A204.1 (cell line): ENCODE data around the gene HTN3.
"Not testable (repeated sequence)": the region's sequence is repeated elsewhere in the genome, so short reads cannot be mapped to it uniquely, and the experiment has no call there.

Source experiments
- FAIRE-seq: peaks from 2 replicates; lab custom pipeline; 2012; peaks lifted over from hg19 to GRCh38; lab: Jason Lieb, UNC

Gene HTN3

DNA sequence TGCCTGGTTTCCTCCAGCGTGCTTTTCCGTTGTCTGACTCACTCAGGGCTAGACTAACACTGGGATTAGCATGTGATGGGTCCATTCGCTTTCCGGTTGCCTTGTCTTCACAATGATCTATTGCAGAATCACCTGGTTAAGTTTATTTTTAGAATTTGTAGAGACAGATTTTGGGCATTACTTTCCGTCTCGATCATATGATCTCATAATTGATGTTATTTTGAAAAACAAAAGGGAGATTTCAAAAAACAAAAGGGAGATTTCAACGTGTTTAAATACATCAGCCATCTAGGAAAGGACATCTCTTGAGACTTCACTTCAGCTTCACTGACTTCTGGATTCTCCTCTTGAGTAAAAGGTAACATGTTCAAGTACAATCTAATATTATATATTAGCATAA is at the start of gene HTN3:
HTN3 (plus strand) TSS at position 301 of the 400 bp plus-strand sequence. CDS start 2,282 bp downstream, outside the sequence.
- not testable (repeated sequence) for FAIRE-seq

DNA sequence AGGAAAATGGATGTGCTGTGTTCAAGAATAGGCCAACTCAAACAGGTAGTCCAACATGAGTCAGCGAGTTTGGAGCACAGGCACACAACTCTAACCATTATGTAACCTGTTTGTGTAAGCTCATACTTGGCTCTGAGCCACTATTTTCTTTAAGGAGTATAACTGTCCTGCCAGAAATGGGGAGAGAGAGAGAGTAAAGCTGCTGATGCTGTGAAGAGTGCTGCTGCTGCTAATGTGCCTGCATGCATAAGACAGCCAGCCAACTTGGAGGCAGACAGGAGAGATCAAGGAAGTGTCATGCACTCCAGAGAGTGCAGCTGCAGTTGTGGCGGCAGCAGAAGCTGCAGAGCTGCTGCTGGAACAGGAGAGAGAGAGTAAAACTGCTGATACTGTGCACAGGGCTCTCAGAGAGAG is 44.2 kb upstream of the HTN3 start:
- FAIRE-seq = no peak

DNA sequence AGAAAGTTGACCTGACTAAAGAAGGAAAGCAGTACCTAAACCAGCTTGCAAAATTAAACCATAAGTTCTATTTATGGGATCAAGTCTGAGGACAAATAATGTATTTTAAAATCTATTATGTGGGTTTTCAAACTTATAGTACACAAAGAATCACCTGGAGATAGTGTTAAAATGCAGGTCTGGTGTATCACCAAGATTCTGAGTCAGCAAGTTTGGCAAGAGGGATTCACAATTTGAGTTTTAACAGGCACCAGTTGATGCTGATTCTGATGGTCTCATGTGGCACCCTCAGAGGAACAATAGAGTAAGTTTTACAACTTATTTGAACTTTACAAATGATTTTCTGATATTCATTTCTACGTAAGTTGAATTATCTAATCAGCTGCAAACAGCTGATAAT is 41.6 kb upstream of the HTN3 start:
- FAIRE-seq = no peak

- no peak for FAIRE-seq
These were observed 37.2 kb upstream of the HTN3 start for GRCh38 chr4:69991016-69991415.

DNA sequence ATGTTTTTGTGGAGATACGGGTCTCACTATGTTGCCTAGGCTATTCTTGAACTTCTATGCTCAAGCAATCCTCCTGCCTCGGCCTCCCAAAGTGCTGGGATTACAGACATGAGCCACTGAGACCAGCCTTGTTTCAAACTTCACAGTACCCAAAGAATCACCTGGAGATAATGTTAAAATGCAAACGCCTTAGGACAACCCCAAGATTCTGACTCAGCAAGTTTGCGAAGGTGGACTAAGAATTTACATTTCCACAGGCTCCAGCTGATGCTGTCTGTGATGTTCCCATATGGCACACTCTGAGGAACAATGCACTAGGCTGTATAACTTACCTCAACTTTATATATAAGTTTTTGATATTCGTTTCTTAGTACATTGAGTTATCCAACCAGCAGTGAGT is 33.5 kb upstream of the HTN3 start:
- no peak for FAIRE-seq

GRCh38 chr4:69995526-69996016 is 32.7 kb upstream of the HTN3 start, which contains the start of gene STATH:
TSS of gene STATH (plus strand) at chr4:69995966. CDS start at chr4:69998438, 2,472 bp downstream.
- FAIRE-seq = no peak

DNA sequence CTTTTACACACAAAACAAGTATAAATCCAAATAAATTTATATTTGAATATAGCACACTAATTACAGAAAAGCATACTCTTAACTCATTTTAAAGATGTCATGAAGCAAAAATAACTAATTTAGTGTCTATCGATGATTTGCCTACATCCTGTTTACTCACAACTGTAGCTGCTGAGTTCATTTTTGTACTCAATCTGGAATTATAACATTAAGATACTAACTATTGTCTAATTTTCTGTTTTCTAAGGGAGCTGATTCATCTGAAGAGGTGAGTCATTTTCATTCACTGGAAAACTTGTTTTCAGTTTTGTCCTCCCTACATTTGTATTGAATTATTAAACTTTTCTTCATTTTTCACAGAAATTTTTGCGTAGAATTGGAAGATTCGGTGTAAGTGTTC is 28.8 kb upstream of the HTN3 start:
- FAIRE-seq = no peak

DNA sequence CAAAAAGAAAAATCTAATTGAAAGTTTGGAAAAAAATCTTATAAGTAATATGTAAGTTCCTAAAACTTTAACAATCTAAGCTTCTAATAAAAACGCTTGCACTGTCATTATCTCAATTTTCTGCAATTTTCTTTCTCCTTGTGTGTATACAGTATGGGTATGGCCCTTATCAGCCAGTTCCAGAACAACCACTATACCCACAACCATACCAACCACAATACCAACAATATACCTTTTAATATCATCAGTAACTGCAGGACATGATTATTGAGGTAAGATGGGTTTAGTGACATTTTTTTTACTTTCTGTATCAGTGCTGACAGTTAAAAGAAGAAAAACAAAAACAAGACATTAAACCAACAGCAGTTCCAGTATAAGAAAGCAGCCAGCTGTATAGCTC is 27.5 kb upstream of the HTN3 start:
- FAIRE-seq = no peak

GRCh38 chr4:70002507-70002906 is 25.8 kb upstream of the HTN3 start:
- no peak for FAIRE-seq

DNA sequence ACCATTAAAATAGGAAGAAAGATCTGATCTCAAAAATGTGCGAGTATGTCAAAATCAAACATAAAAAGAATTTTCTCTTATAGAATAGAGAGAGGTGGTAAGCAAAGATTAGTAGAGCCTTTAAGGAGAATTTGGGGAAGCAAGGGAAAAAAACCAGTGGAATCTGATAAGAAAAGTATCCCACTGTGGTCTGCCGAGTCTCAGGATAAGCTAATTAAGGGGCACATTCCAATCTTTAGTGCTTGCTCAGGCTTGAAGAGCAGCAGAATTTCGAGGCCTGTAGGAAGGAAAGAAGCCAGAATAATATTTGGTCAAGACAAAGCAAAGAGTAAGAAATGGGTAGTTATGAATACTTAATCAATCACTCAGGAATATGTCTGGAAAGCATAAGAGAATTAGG is 19.5 kb upstream of the HTN3 start:
- FAIRE-seq = no peak

DNA sequence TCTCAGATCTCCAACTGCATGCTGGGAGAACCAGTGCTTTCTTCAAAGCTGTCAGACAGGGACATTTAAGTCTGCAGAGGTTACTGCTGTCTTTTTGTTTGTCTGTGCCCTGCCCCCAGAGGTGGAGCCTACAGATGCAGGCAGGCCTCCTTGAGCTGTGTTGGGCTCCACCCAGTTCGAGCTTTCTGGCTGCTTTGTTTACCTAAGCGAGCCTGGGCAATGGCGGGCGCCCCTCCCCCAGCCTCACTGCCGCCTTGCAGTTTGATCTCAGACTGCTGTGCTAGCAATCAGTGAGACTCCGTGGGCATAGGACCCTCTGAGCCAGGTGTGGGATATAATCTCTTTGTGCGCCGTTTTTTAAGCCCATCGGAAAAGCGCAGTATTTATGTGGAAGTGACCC is 9.3 kb upstream of the HTN3 start:
- not testable (repeated sequence) for FAIRE-seq

GRCh38 chr4:70023218-70023617 is 5.0 kb upstream of the HTN3 start:
- FAIRE-seq = no peak

GRCh38 chr4:70027011-70027410 is 1.2 kb upstream of the HTN3 start:
- FAIRE-seq = no peak

GRCh38 chr4:70037559-70037958 is 9.3 kb downstream of the HTN3 start:
- FAIRE-seq = not testable (repeated sequence)

DNA sequence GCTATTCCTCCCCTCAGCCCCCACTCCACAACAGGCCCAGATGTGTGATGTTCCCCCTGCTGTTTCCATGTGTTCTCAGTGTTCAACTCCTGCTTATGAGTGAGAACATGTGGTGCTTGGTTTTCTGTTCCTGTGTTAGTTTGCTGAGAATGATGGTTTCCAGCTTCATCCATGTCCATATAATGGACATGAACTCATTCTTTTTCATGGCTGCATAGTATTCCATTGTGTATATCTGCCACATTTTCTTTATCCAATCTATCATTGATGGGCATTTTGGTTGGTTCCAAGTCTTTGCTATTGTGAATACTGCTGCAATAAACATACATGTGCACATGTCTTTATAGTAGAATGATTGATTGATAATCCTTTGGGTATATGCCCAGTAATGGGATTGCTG is 11.7 kb downstream of the HTN3 start:
- FAIRE-seq = not testable (repeated sequence)

- FAIRE-seq = no peak
These were observed 13.5 kb downstream of the HTN3 start for GRCh38 chr4:70041652-70042286.

GRCh38 chr4:70050138-70050537 is 21.9 kb downstream of the HTN3 start, which contains the start of gene HTN1:
TSS of gene HTN1 (plus strand) at chr4:70050438. CDS start at chr4:70053077, 2,639 bp downstream.
- FAIRE-seq = peak; percentile 16

DNA sequence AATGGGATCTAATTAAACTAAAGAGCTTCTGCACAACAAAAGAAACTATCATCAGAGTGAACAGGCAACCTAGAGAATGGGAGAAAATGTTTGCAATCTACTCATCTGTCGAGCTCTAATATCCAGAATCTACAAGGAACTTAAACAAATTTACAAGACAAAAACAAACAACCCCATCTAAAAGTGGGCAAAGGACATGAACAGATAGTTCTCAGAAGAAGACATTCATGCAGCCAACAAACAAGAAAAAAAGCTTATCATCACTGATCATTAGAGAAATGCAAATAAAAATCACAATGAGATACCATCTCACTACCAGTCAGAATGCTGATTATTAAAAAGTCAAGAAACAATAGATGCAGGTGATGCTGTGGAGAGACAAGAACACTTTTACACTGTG is 28.3 kb downstream of the HTN3 start:
- not testable (repeated sequence) for FAIRE-seq

DNA sequence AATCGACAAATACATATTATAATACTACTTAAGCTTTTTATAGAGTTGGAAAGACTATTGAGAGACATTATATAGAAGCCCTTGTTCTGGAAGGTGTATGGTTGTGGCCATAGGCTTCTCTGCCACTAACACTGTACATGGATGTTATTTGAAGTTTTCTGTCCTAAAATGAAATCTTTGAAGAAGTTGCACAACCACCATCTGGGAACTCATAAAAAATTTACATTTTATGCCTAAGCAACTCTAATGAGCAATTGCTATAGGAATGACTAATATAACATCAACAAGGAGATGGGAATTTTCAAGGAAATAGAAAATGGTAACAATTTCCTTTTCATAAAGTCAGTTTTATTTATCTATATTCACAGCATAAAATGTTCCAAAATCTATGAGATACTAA is 29.4 kb downstream of the HTN3 start:
- FAIRE-seq = no peak

DNA sequence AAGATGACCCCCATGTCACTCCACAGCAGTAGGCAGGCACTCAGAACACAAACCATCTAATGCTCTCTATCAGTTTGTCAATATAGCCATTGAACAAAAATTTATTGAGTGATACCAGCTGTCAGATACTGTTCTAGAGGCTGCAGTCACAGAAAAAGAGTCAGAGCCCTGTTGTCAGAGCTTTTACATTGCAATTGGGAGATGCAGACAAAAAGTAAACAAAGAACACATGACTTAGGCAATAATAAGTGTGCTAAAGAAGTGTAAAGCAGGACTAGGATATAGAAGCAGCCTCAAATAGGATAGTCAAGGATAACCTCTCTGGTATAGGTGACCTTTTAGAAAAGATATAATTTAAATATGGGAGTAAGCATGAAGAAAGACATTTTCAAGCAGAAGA is 30.9 kb downstream of the HTN3 start:
- FAIRE-seq = no peak

DNA sequence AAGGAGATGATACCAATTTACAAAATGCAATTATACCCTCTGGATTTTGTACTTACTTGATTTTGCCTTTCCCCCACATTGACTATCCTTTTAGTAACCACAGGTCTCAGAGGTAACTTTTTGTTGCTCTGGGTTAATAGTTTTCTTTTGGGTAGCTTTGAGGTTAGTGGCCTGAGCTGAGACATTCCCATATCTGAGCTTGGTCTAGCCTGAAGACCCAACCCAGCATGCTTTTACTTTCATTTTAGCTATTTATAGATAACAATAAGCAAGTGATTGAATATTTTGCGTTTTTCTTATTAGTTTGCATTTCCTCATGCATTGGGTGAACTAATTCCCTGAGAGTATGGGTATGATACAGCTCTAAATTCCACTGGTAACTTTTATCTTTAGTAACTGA is 33.7 kb downstream of the HTN3 start:
- no peak for FAIRE-seq

DNA sequence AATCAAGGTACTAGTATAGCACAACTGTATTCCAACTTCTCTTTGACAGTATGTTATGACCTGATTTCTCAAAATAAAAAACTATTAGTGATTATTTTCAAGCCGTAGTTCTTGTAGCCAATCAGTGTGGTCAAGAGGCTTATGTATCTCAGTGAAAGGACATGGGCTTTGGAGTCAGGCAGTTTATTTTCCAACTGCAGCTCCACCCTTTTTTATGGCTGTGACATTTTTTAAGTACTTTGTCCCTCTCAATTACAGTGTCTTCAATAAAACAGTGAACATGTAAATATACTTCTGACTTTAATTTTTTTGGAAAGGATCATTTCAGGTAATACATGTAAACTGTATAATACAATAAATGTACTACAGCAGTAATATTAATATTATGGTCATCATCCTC is 51.9 kb downstream of the HTN3 start:
- FAIRE-seq = no peak
